Left hindlimb (tissue), 1 donor: ENCODE results near the gene CIC.

Source experiments
- DNase-seq: peaks from one replicate; pipeline ENCODE4 v3.0.0-alpha.2; 2018

CIC gene

GRCh38 chr19:42268704-42269477, at the start of gene CIC:
Gene CIC (plus strand): TSS chr19:42269252. CDS start chr19:42271784, 2,532 bp downstream.
- DNase-seq, result peak; percentile 100

- peak; percentile 98 for DNase-seq
Measured at GRCh38 chr19:42219812-42220750, 49.0 kb upstream of the CIC start, which contains the start of gene ZNF526. Gene ZNF526 (plus strand): TSS chr19:42220312. CDS start chr19:42224404, 4,092 bp downstream.

- no peak for DNase-seq
Measured at GRCh38 chr19:42220751-42221097, 48.3 kb upstream of the CIC start.

GRCh38 chr19:42224940-42225717, 43.9 kb upstream of the CIC start:
- DNase-seq, result no peak

GRCh38 chr19:42225718-42226292, 43.2 kb upstream of the CIC start:
- no peak for DNase-seq

GRCh38 chr19:42226886-42227285, 42.2 kb upstream of the CIC start:
- no peak for DNase-seq

DNA sequence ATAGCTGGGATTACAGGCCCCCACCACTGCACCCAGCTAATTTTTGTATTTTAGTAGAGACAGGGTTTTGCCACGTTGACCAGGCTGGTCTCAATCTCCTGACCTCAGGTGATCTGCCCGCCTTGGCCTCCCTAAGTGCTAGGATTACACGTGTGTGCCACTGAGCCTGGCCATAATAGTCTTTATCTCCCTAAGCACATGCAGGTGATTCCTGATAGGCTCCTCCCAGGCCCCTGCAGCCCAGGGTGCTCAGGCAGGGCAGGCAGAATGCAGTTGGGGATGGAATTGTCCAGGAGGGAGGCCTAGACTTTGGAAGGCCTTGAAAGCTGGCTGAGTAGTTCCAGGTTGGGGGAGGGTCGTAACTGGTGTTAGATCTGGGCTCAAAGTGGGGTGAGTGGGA, 40.4 kb upstream of the CIC start:
- DNase-seq, result no peak

DNA sequence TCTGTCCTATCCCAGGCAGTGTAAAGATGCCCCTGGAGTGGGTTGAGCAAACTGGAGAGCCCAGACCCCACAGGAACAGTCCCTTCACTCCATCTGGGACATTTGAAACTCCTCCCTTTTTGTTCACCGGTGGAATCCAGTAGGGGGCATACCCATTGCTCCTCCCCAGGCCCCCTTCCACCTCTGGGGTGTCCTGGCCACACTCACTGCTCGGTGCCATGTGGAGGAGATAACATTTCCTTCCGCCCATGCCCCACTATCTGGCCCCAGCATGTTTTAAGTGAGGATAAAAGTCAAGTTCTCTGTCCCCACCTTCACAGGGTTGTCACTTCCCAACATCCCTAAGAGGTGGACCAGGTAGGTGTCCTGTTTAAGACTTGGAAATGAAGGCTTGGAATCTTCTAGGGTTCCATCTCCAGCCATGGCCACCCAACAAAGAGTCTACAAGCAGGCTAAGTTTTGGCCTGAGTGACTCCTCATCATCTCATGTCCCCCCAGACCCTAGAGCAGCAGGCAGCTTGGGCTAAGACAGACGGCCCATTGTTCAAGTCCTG, 39.7 kb upstream of the CIC start:
- DNase-seq, result no peak

GRCh38 chr19:42229855-42230351, 39.1 kb upstream of the CIC start:
- DNase-seq, result no peak

DNA sequence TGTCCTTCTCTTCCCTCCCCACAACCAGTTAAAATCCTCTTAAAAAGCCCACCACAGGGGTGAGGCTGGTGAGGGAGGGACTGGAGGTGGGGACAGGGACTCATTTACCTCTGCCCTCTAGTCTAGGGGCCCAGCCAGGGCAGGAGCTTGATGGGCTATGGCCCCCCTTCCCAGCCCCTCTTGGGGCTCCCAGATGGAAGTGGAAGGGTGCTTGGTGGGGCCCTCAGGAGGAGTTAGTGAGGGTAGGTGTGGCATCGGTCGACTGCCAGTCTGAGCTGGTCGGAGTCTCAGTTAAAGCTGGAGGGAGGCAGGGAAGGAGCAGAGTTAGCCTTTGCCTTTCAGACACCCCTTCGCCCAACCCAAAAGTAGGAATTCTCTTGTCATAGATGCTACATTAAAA, 38.5 kb upstream of the CIC start:
- no peak for DNase-seq

- DNase-seq, result no peak
Measured at GRCh38 chr19:42232435-42232834, 36.6 kb upstream of the CIC start.

GRCh38 chr19:42233106-42233505, 35.9 kb upstream of the CIC start:
- no peak for DNase-seq

DNA sequence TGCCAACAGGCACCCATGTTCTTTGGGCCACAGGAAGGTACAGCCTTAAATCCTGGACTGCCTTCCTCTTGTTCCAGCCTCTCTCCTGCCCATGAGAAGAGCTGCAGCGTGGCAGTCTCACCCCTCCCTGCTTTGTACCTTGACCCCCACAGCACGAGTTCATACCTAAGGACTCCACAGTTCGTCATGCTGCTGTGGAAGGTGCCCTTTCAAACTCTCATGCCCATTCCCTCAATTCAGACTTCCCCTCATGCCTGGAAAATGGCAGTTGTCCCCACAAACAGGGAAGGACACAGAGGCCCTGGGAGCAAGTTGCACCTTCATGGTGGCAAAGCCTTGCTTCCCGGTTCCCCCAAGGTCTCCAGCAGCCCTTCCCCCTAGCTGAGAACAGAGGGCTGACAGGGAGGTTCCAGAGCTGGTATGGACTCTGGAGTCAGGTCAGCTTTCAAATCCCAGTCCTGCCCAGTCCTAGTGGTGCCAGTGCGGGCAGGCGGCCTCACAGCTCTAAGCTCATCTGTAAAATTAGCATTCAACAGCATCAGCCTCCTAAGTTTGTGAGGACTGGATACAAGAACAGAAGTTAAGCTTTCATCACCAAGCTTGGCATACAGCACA, 35.3 kb upstream of the CIC start:
- DNase-seq, result no peak

- no peak for DNase-seq
Measured at GRCh38 chr19:42234364-42234763, 34.7 kb upstream of the CIC start.

DNA sequence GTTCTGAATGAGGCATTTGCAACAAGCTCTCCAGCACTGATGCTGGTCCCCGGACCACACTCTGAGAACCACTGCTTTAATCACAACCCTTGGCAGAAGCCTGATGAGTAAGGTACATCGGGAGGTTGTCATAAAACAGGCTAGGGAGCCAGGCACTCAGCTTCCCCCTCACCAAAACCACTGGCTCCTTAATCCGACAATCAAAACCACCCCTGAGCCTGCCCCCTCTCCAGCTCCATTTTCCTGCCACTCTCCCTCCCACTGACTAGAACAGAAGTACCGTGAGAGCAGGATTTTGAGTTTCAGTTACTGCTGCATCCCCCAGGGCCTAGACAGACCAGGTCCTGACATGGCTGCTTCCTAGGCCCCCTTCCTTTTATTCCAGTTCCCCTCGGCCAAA, 33.9 kb upstream of the CIC start:
- no peak for DNase-seq

DNA sequence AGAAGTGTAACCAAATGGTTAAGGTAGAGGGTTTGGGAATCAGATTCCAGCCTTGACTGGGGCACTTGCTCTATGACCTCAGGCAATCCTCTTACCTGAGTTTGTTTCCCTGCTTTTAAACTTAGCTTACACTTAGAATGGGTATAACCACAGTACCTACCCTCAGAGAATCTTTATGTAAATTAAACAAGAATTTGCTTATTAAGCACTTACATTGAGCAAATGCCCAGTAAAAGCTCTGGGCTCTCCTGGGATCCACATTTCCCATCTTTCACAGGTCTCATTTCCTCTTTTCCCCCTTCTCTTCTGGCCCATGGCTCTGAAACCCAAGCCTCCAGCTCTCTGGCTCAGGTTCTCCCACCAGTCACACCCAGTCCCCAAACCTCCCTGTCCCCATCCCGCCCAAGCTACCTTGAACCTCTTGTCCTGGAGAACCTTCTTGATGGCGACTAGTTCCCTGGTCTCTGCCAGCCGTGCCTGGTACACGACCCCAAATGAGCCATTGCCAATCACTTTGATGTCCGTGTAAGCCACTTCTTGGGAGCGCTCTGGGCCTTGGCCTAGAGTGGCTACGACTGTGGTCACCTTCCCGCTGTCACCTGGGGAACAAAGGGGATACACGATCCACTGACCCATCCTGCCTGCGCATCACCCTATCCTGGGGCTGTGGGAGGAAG, 29.4 kb upstream of the CIC start:
- DNase-seq, result peak; percentile 23

- DNase-seq, result no peak
Measured at GRCh38 chr19:42241279-42241678, 27.8 kb upstream of the CIC start.

DNA sequence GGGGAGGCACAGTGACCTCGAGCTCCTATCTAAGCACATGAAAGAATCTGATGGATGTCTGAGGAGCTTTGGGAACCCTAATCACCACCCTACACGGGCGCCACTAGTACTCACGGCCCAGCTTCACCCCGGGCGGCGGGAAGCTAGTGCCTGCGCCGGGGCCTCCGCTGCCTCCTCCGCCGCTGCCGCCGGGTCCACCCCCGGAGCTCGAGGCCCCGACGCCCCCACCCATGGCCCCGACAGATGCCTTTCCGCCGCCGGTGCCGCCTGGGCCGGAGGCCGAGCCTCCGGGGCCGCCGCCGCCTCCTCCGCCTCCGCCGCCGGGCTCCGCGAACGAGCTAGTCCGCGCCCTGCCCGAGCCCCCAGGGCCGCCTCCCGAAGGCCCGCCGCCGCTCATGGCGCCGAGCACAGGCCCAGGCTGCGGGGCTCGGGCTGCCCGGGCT, 27.0 kb upstream of the CIC start:
- no peak for DNase-seq

DNA sequence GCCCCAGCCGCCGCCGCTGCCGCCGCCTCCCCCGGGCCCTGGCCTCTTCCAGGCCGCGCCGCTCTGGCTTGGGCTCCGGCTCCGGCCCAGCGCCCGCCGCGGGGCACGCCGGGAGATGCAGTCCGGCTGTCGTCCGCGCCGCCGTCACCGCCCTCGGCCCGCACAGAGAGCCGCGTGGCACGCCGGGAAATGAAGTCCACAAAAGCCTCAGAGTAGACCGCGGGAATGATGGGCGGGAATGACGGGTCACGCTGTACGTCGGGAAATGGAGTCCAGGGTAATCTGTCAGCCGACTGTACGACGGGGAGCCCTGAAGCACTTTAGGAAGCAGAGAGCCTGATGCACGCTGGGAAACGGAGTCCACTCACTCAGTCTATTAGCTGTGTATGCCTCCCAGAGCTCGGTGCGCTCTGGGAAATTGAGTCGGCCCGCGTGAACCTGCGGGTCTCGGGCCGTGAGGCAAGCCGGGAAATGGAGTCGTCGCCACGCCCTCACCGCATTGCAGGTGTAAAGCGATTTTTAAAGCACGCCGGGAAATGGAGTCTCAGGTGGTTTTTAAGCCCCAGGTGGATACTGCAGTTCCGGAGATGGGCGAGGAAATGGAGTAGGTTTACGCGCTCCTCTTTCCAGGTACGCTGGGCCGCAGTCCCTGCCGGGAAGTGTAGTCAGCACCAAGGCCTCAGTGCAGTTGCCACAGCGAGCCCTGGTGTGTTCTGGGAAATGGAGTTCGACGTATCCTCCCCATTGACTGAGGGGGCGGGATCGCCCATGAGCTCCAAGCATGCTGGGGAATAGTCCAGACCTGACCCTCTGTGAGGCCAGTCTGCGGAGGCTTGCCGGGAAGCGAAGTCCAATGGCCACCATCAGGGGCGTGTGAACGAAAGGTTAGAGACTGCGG, 26.3 kb upstream of the CIC start, which contains the start of gene GSK3A:
Gene GSK3A (minus strand): TSS at position 91 of the 898 bp plus-strand sequence. CDS start 137 bp downstream, outside the sequence.
- peak; percentile 99 for DNase-seq
